ENCODE data around the gene CCM2.
"Not testable (repeated sequence)": the region's sequence is repeated elsewhere in the genome, so short reads cannot be mapped to it uniquely, and the experiment has no call there.

CCM2 gene

GRCh38 chr7:45003789-45004188 is 3.8 kb downstream of the CCM2 start:
- Histone ChIP-seq H3K36me3 (ENCODE audit: control insufficient read depth in 1 of 2, insufficient read depth in 2 of 2, low read length in 2 of 2) (peaks cover 0 to 3% of the 10 kb centered on the region in 2 donors), H3K4me1 (ENCODE audit: control insufficient read depth in 1 of 2, insufficient read depth in 2 of 2, low read length in 2 of 2) (peaks cover 13% of the 10 kb centered on the region in 2 donors), H3K27ac (ENCODE audit: low read depth, low read length) (no peak overlapping the region), H3K9ac (ENCODE audit: low read depth in 1 of 2, low read length in 2 of 2) (no peak overlapping the region), H3K27me3 (ENCODE audit: control insufficient read depth in 1 of 2, insufficient read depth in 2 of 2, low read length in 2 of 2) (no peaks in the 10 kb centered on the region), H3K9me3 (ENCODE audit: control insufficient read depth in 1 of 2, low read length in 2 of 2) (no peaks in the 10 kb centered on the region), H3K4me3 (ENCODE audit: low read depth in 1 of 2, low read length in 2 of 2) (no peak overlapping the region)

GRCh38 chr7:45007106-45007505 is 7.1 kb downstream of the CCM2 start:
- H3K9me3 ChIP-seq (ENCODE audit: control insufficient read depth in 1 of 2, low read length in 2 of 2), result no peaks in the 10 kb centered on the region
- no peak overlapping the region for H3K4me3 ChIP-seq (ENCODE audit: low read depth in 1 of 2, low read length in 2 of 2)
- no peaks in the 10 kb centered on the region for H3K27me3 ChIP-seq (ENCODE audit: control insufficient read depth in 1 of 2, insufficient read depth in 2 of 2, low read length in 2 of 2)
- H3K27ac ChIP-seq (ENCODE audit: low read depth, low read length), result no peak overlapping the region
- peaks cover 0 to 3% of the 10 kb centered on the region in 2 donors for H3K36me3 ChIP-seq (ENCODE audit: control insufficient read depth in 1 of 2, insufficient read depth in 2 of 2, low read length in 2 of 2)
- no peak overlapping the region for H3K9ac ChIP-seq (ENCODE audit: low read depth in 1 of 2, low read length in 2 of 2)
- no peaks in the 10 kb centered on the region for H3K4me1 ChIP-seq (ENCODE audit: control insufficient read depth in 1 of 2, insufficient read depth in 2 of 2, low read length in 2 of 2)

GRCh38 chr7:45007571-45008328 is 7.7 kb downstream of the CCM2 start:
- no peak overlapping the region for H3K9ac ChIP-seq (ENCODE audit: low read depth in 1 of 2, low read length in 2 of 2)
- no peaks in the 10 kb centered on the region for H3K9me3 ChIP-seq (ENCODE audit: control insufficient read depth in 1 of 2, low read length in 2 of 2)
- no peaks in the 10 kb centered on the region for H3K4me1 ChIP-seq (ENCODE audit: control insufficient read depth in 1 of 2, insufficient read depth in 2 of 2, low read length in 2 of 2)
- no peaks in the 10 kb centered on the region for H3K27me3 ChIP-seq (ENCODE audit: control insufficient read depth in 1 of 2, insufficient read depth in 2 of 2, low read length in 2 of 2)
- H3K36me3 ChIP-seq (ENCODE audit: control insufficient read depth in 1 of 2, insufficient read depth in 2 of 2, low read length in 2 of 2), result peaks cover 0 to 3% of the 10 kb centered on the region in 2 donors
- no peak overlapping the region for H3K27ac ChIP-seq (ENCODE audit: low read depth, low read length)
- H3K4me3 ChIP-seq (ENCODE audit: low read depth in 1 of 2, low read length in 2 of 2), result no peak overlapping the region

- H3K9ac ChIP-seq (ENCODE audit: low read depth in 1 of 2, low read length in 2 of 2), result no peak overlapping the region
- no peaks in the 10 kb centered on the region for H3K27me3 ChIP-seq (ENCODE audit: control insufficient read depth in 1 of 2, insufficient read depth in 2 of 2, low read length in 2 of 2)
- no peak overlapping the region for H3K27ac ChIP-seq (ENCODE audit: low read depth, low read length)
- no peak overlapping the region for H3K4me3 ChIP-seq (ENCODE audit: low read depth in 1 of 2, low read length in 2 of 2)
- H3K9me3 ChIP-seq (ENCODE audit: control insufficient read depth in 1 of 2, low read length in 2 of 2), result no peaks in the 10 kb centered on the region
- peaks cover 0 to 3% of the 10 kb centered on the region in 2 donors for H3K4me1 ChIP-seq (ENCODE audit: control insufficient read depth in 1 of 2, insufficient read depth in 2 of 2, low read length in 2 of 2)
- no peaks in the 10 kb centered on the region for H3K36me3 ChIP-seq (ENCODE audit: control insufficient read depth in 1 of 2, insufficient read depth in 2 of 2, low read length in 2 of 2)
Measured at GRCh38 chr7:45013465-45013967, 13.5 kb downstream of the CCM2 start.

GRCh38 chr7:45015313-45015712 is 15.3 kb downstream of the CCM2 start:
- H3K27ac ChIP-seq (ENCODE audit: low read depth, low read length), result no peak overlapping the region
- H3K9me3 ChIP-seq (ENCODE audit: control insufficient read depth in 1 of 2, low read length in 2 of 2), result no peaks in the 10 kb centered on the region
- H3K36me3 ChIP-seq (ENCODE audit: control insufficient read depth in 1 of 2, insufficient read depth in 2 of 2, low read length in 2 of 2), result no peaks in the 10 kb centered on the region
- H3K9ac ChIP-seq (ENCODE audit: low read depth in 1 of 2, low read length in 2 of 2), result no peak overlapping the region
- H3K4me1 ChIP-seq (ENCODE audit: control insufficient read depth in 1 of 2, insufficient read depth in 2 of 2, low read length in 2 of 2), result peaks cover 0 to 3% of the 10 kb centered on the region in 2 donors
- no peaks in the 10 kb centered on the region for H3K27me3 ChIP-seq (ENCODE audit: control insufficient read depth in 1 of 2, insufficient read depth in 2 of 2, low read length in 2 of 2)
- H3K4me3 ChIP-seq (ENCODE audit: low read depth in 1 of 2, low read length in 2 of 2), result no peak overlapping the region

- H3K9ac ChIP-seq (ENCODE audit: low read depth in 1 of 2, low read length in 2 of 2), result no peak overlapping the region
- H3K27ac ChIP-seq (ENCODE audit: low read depth, low read length), result no peak overlapping the region
Measured at GRCh38 chr7:45017253-45017652, 17.3 kb downstream of the CCM2 start.

GRCh38 chr7:45020915-45021314 is 20.9 kb downstream of the CCM2 start:
- Histone ChIP-seq H3K9ac (ENCODE audit: low read depth in 1 of 2, low read length in 2 of 2) (no peak overlapping the region), H3K36me3 (ENCODE audit: control insufficient read depth in 1 of 2, insufficient read depth in 2 of 2, low read length in 2 of 2) (no peaks in the 10 kb centered on the region), H3K27ac (ENCODE audit: low read depth, low read length) (no peak overlapping the region), H3K9me3 (ENCODE audit: control insufficient read depth in 1 of 2, low read length in 2 of 2) (no peaks in the 10 kb centered on the region), H3K27me3 (ENCODE audit: control insufficient read depth in 1 of 2, insufficient read depth in 2 of 2, low read length in 2 of 2) (no peaks in the 10 kb centered on the region), H3K4me3 (ENCODE audit: low read depth in 1 of 2, low read length in 2 of 2) (no peak overlapping the region), H3K4me1 (ENCODE audit: control insufficient read depth in 1 of 2, insufficient read depth in 2 of 2, low read length in 2 of 2) (peaks cover 0 to 2% of the 10 kb centered on the region in 2 donors)

More at GRCh38 chr7:45017253-45017652, 17.3 kb downstream of the CCM2 start:
- H3K4me3 ChIP-seq (ENCODE audit: low read depth in 1 of 2, low read length in 2 of 2), result no peak overlapping the region
- H3K36me3 ChIP-seq (ENCODE audit: control insufficient read depth in 1 of 2, insufficient read depth in 2 of 2, low read length in 2 of 2), result no peaks in the 10 kb centered on the region
- no peaks in the 10 kb centered on the region for H3K27me3 ChIP-seq (ENCODE audit: control insufficient read depth in 1 of 2, insufficient read depth in 2 of 2, low read length in 2 of 2)
- no peaks in the 10 kb centered on the region for H3K9me3 ChIP-seq (ENCODE audit: control insufficient read depth in 1 of 2, low read length in 2 of 2)
- peaks cover 0 to 3% of the 10 kb centered on the region in 2 donors for H3K4me1 ChIP-seq (ENCODE audit: control insufficient read depth in 1 of 2, insufficient read depth in 2 of 2, low read length in 2 of 2)

GRCh38 chr7:45021604-45022296 is 21.7 kb downstream of the CCM2 start:
- H3K27ac ChIP-seq (ENCODE audit: low read depth, low read length), result no peak overlapping the region
- H3K4me3 ChIP-seq (ENCODE audit: low read depth in 1 of 2, low read length in 2 of 2), result no peak overlapping the region
- no peaks in the 10 kb centered on the region for H3K27me3 ChIP-seq (ENCODE audit: control insufficient read depth in 1 of 2, insufficient read depth in 2 of 2, low read length in 2 of 2)
- H3K36me3 ChIP-seq (ENCODE audit: control insufficient read depth in 1 of 2, insufficient read depth in 2 of 2, low read length in 2 of 2), result no peaks in the 10 kb centered on the region
- peaks cover under 1 to 6% of the 10 kb centered on the region in 2 donors for H3K4me1 ChIP-seq (ENCODE audit: control insufficient read depth in 1 of 2, insufficient read depth in 2 of 2, low read length in 2 of 2)
- no peaks in the 10 kb centered on the region for H3K9me3 ChIP-seq (ENCODE audit: control insufficient read depth in 1 of 2, low read length in 2 of 2)
- H3K9ac ChIP-seq (ENCODE audit: low read depth in 1 of 2, low read length in 2 of 2), result no peak overlapping the region

- H3K36me3 ChIP-seq (ENCODE audit: control insufficient read depth in 1 of 2, insufficient read depth in 2 of 2, low read length in 2 of 2), result peaks cover 0 to 7% of the 10 kb centered on the region in 2 donors
- no peaks in the 10 kb centered on the region for H3K9me3 ChIP-seq (ENCODE audit: control insufficient read depth in 1 of 2, low read length in 2 of 2)
- no peak overlapping the region for H3K9ac ChIP-seq (ENCODE audit: low read depth in 1 of 2, low read length in 2 of 2)
- no peak overlapping the region for H3K4me3 ChIP-seq (ENCODE audit: low read depth in 1 of 2, low read length in 2 of 2)
- no peaks in the 10 kb centered on the region for H3K27me3 ChIP-seq (ENCODE audit: control insufficient read depth in 1 of 2, insufficient read depth in 2 of 2, low read length in 2 of 2)
- H3K27ac ChIP-seq (ENCODE audit: low read depth, low read length), result no peak overlapping the region
- H3K4me1 ChIP-seq (ENCODE audit: control insufficient read depth in 1 of 2, insufficient read depth in 2 of 2, low read length in 2 of 2), result peaks cover 5 to 12% of the 10 kb centered on the region in 2 donors
Measured at GRCh38 chr7:45024126-45024744, 24.2 kb downstream of the CCM2 start.

- not testable (repeated sequence) for H3K27ac ChIP-seq (ENCODE audit: low read depth, low read length)
Measured at GRCh38 chr7:45025473-45025872, 25.5 kb downstream of the CCM2 start.

More at GRCh38 chr7:45025473-45025872, 25.5 kb downstream of the CCM2 start:
- H3K4me1 ChIP-seq (ENCODE audit: control insufficient read depth in 1 of 2, insufficient read depth in 2 of 2, low read length in 2 of 2), result peaks cover 5 to 12% of the 10 kb centered on the region in 2 donors
- not testable (repeated sequence) for H3K9ac ChIP-seq (ENCODE audit: low read depth in 1 of 2, low read length in 2 of 2); H3K36me3 ChIP-seq (ENCODE audit: control insufficient read depth in 1 of 2, insufficient read depth in 2 of 2, low read length in 2 of 2); H3K9me3 ChIP-seq (ENCODE audit: control insufficient read depth in 1 of 2, low read length in 2 of 2); H3K27me3 ChIP-seq (ENCODE audit: control insufficient read depth in 1 of 2, insufficient read depth in 2 of 2, low read length in 2 of 2); H3K4me3 ChIP-seq (ENCODE audit: low read depth in 1 of 2, low read length in 2 of 2)

All from duodenal mucosa (tissue), 2 donors.